HUDEP-2 (cell line): Measurements from ENCODE around the gene RPP30.

ENCODE experiments used
- DNase-seq, 76 experiments: peaks; one replicate each; lab custom pipeline; 2025; ENCODE audit not compliant: unreplicated experiment in 76 of 76; lab: John Stamatoyannopoulos, UW

RPP30 gene

DNA sequence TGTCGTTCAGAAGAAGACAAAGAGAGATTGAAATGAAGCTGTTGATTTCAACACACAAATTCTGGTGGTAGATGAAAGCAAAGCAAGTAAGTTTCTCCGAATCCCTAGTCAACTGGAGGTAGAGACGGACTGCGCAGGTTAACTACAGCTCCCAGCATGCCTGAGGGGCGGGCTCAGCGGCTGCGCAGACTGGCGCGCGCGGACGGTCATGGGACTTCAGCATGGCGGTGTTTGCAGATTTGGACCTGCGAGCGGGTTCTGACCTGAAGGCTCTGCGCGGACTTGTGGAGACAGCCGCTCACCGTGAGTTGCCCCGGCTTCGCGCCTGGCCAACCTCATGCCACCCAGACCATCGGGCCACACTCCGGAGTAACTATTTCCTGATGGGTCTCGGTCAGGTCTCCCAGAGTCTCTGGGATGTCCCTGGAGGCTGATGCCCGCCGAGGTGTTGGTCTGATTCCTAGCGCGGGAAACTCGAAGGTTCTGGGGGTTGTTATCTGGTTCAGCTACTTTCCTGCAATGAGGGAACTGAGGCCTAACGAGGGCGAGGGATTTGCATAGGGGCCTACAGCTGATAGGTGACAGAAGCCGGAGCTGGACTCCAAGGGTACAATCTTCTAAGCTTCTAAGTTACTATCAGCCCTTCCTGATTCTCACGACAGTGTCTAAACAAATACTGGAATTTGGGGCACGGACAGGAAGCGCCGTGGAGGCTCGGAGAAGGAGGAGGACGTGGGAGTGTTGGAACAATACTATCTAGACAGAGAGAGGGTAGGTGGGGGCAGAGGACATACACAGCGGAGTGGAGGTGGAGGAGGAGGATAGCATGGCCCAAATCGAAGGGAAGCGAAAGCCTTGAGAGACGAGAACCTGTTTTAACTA is at the start of gene RPP30:
TSS of gene RPP30 (plus strand) at position 209 of the 882 bp plus-strand sequence. CDS start at position 222, 13 bp downstream.
- peak in 75 of 76 experiments; percentile 11 to 81 (median 60) for DNase-seq

DNA sequence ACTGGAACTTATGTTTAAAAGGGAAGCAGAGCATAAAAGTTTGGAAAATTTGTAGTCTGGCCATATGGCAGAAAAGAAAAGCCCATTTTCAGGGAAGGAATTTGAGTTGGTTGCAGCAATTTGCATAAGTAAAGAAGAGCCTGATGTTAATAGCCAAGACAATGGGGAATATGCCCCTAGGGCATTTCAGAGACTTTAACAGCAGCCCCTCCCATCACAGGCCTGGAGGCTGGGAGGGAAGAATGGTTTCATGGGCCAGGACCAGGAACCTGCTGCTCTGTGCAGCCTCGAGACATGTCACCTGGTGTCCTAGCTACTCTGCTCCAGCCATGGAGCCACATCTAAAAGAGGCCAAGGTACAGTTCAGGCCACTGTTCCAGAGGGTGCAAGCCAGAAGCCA is 49.3 kb upstream of the RPP30 start:
- DNase-seq, result no peak

DNA sequence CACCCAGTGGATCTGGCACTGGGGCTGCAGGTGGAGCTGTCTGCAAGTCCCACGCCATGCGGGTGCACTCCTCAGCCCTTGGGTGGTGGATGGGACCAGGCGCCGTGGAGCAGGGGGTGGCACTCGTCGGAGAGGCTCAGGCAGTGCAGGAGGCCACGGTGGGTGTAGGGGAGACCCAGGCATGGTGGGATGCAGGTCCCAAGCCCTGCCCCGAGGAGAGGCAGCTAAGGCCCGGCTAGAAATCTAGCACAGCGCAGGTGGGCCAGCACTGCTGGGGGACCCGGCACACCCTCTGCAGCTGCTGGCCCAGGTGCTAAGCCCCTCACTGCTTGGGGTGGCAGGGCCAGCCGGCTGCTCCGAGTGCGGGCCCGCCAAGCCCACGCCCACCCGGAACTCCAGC is 39.7 kb upstream of the RPP30 start:
- DNase-seq, result no peak

DNA sequence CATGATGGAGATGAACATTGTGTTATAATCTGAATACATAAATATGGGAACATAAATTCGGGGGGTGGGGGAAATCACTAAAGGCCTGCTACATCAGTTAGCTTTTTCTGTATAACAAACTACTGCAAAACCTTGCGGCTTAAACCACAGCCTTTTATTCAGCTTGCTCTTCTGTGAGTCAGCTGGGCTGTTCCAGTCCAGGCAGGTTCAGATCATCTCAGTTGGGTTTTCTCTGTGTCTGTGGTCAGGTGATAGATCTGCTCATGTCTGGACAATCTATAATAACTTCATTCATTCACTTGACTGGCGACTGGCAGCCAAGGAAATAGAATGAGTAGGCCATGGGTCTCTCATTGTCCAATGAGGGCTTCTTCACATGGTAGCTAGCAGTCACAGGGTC is 37.4 kb upstream of the RPP30 start:
- no peak for DNase-seq

DNA sequence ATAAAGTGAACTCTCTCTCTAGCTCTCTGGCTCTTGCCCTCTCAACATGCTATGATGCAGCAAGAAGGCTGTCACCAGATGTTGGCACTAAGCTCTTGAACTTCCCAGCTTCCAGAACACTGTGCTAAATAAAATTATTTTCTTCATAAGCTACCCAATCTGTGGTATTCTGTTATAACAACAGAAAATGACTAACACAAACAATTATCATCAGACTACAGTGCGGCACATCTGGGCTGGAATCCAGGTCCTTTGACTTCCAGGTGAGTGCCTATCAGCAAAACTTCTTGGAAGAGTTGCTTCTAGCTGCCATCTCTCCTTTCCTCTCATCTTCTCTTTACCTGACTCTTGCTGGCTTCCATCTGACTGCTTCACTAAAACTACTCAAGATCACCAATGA is 34.3 kb upstream of the RPP30 start:
- no peak for DNase-seq

DNA sequence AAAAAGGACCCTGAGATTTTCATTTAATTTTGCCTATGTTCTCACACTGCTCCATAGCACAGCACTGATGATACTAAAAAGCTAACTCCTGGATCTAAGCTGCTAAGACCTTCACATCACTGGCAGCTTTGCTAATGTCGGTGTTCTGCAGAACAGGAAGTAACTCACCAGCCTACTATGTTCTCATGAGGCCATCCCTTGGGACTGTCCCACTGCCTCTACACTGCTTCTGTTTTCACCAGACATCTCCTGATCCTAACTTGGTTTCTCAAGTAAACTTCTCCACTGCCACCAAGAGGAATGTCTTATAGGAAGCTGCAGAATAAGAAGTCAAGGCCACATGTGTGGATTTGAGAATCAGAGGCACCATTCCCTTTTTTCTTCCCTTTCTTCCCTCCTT is 29.0 kb upstream of the RPP30 start:
- no peak for DNase-seq

DNA sequence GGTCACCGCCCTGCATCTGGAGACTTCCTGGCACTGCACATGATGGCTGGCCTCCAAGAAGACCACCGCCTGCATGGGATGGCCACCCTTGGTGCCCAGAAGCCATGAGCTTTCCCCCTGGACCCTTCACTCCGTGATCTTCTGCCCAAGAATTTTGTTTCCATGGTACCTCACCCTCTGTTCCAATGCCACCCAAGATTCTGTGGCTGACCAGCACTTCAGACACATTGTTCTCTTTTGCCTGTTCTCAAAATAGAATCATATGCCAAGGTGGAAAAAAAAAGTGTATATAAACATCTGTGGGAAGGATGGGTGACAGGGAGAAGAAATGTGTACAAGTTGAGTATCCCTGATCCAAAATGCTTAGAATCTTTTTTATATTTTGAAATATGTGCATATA is 26.0 kb upstream of the RPP30 start:
- DNase-seq, result no peak

DNA sequence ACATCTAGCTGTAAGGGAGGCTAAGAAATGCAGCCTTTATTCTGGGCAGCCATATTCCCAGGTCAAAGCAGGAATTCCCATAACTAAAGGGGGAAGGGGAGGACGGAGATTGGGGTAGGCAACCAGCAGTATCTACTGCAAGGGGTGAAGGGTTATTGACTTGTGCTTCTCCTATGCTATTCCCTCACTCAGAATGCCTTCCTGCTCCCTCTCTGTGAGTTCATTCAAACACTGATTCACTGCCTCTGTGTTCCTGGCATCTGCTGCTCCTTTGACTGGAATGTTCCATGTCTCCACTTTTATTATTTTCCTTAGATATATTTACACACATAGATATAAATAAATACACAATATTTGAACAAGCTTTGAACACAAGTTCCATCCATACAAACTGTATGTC is 25.0 kb upstream of the RPP30 start:
- DNase-seq, result no peak

DNA sequence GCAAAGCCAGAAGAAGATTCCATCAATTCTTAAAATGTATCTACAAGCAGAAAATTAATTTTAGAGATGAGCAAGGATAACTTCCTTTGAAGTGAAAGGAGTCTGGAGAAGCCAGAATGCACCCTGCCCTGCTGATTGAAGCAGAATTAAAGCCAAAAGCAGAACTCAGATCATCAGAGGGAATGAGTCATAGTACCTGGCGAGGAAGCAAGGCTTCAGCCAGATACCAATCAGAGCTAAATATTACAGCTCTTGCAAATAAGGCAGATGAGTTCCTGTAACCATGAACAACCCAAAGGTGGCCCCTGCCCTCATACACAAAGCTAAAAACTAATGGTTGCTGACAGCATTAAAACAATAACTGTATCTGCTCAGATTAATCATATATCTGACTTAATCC is 24.3 kb upstream of the RPP30 start:
- peak in 3 of 76 experiments; percentile 1 to 7 (median 5) for DNase-seq

DNA sequence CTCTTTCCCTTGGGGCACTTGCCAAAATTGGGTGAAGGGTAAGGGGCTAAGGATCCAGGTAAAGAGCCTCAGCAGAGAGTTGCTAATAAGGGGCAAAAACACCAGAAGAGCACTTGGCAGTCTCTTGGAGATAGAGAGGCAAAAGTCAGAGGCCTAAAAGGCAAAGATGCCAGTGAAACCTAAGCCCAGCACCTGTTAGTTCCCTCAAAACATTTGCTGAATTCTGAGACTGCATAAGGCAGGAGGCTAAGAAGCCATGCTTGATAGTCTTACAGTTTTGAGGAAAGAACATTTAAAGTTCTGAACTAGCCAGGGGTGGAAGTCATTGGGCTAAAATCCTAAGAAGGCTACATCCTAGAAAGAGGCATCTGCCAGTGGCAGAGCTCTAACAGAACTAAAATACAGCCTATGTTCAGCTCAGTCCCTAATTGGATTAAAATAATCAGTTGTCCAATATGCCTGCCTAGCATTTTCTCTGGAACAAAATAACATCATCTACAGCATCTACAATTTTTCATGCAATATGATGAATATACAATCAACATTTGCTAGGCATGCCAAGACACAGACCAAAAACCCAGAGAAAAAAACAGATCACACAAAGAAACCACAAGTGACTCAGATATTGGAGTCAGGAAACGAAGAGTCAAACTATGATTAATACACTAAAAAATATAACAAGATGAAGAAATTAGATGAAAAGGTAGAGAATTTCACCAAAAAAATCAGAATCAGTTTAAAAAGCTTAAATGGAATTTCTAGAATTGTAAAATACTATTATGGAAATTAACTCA is 21.6 kb upstream of the RPP30 start:
- DNase-seq, result no peak

DNA sequence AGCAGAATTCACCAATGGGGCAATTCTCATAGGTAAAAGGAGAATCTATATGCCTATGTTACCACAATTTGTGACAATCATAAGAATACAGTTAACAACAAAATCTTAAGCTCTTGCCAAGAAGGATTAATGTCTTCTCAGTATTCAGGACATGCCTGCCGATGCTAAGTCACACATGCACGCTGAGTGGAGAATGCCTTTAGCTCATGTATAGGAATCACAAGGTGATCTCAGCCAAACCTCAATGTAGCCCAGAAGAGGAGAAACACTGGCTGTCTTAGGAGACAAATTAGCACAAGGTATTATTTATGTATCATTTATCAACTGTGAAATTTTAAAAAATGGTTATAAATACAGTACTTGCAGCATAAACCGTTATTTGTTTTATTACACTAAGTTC is 16.6 kb upstream of the RPP30 start:
- no peak for DNase-seq

DNA sequence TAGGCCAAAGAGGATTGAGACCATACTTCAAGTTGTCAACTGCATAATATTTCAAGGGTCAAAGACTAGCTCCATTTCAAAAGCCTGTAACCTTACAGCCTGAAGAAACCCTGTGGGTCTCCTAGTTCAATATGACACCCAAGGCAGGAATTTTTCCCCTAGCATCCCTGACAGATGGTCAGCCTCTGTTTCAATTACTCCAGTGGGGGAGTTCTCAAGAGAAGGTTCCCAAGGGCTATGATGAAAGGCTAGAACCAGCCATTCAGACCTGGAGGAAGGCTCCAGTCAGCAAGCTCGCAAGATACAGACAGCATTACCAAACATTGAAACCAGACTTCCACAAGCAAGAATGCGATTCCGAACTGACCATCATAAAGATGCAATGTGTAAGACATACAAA is 15.5 kb upstream of the RPP30 start:
- no peak for DNase-seq

DNA sequence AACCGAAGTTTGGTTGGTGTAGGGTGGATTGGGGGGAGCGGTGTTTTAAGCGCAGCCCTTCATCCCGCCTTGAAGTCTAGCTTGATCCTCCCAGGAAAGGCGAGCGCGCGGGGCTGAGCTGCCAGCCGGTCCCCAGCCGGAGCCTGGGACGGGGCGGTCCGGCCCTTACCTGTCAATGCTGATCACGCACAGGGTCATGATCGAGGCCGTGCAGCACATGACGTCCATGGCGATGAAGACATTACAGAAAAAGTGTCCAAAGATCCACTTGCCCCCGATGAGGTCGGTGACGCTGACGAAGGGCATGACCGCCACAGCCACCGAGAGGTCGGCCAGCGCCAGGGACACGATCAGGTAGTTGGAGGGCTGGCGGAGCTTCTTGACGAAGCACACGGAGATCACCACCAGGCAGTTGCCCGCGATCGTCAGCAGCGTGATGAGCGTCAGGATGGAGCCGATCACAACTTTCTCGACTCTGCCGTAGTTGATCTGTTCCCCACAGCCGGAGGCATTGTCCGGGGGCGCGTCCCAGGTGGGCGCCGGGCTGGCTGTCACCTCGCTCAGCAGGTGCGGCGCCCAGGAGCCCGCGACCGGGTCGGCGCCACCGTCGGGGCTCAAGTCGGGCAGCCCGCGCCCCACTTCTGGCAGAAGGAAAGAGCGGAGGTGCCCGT is 14.7 kb upstream of the RPP30 start:
- DNase-seq, result no peak

DNA sequence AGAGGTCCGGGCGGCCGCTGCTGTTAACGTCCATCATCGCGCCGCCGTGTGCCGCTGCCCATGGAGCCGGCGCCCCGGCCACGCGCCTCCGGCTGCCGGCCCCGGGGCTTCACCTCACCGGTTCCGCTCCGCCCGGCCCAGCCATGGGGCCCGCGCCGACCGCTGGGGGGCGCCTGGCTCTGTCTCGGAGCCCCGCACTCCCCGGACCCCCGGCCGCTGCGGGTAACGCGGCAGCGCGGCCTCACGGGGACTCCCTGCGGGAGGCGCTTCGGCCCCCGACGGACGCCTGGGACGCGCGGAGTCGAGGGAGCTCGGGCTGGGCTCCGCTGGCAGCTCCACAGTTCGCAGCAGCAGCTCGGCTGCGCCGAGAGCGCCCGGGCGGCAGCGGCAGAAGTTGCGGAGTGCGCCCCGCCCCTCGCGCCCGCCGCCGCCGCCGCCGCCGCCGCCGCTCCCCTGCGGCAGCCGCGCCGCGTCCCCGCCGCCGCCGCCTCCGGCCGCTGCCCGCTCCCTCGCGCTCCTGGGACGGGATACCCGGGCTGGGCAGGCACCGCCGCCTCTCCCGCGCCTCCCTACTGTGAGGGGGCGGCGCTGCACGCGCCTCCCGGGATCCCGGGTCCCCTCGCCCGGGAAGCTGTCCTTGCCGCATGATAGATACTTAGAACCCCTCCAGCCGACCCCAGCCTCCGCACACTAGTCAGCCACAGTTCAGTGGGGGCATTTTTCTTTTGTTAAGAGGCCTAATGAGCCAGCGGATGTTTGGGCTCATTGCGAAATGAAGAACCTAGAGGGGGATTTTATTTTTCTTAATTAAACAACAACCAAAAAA is 13.9 kb upstream of the RPP30 start, which contains the start of gene HTR7:
TSS of gene HTR7 (minus strand) at position 405 of the 826 bp plus-strand sequence. CDS start at position 37, 368 bp downstream.
- peak in 12 of 76 experiments; percentile 1 to 19 (median 8) for DNase-seq

DNA sequence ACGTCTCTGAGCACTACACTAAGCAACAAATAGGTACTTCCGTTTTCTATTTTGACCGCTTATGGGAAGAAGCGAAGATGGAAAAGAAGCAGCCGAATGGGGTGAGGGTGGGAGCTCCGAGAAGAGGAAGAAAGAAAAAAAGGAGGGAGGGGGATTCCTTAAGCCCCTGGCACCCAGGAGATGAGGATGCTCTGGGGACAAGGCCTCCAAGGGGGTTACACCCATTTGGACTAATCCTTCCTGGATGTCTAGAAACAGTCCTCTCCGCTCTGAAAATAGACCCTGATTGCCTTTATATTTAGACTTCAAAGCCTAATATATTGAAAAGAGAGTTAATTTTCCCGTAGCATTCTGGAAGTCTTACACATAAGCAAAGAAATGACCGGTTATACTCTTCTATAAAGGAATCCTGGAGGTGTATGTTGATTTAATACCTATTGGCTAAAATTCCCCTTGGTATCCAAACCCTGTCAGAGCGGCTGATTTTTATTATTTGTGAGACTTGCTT is 13.3 kb upstream of the RPP30 start:
- no peak for DNase-seq

DNA sequence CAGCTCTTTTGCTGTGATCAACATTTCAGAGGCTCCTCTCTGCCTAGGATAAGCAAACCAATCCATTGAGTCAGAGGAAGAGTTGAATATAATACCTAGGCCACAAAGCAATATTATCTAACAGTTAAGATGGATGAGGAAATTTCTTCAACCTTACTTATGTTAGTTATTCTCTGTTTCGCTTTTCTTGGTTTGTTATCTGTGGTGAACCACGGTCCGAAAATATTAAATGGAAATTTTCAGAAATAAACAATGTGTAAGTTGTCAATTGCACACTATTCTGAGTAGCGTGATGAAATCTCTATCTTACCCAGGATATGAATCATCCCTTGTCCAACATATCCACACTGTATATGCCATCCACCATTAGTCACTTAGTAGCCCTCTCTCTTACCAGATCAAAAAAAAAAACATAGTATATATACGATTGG is 12.4 kb upstream of the RPP30 start:
- no peak for DNase-seq

DNA sequence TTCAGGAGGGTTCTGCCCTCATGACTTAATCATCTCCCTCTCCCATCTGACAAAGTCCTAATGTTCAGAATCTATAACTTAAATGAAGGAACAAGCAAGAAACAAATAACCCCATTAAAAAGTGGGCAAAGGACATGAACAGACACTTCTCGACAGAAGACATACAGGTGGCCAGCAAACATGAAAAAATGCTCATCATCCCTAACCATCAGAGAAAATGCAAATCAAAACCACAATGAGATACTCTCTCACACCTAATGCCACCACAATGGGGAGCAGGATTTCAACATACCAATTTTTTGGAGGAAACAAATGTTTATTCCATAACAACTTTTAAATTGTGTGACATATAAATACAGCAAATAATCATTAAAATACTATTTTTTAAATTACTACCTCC is 11.0 kb upstream of the RPP30 start:
- no peak for DNase-seq

DNA sequence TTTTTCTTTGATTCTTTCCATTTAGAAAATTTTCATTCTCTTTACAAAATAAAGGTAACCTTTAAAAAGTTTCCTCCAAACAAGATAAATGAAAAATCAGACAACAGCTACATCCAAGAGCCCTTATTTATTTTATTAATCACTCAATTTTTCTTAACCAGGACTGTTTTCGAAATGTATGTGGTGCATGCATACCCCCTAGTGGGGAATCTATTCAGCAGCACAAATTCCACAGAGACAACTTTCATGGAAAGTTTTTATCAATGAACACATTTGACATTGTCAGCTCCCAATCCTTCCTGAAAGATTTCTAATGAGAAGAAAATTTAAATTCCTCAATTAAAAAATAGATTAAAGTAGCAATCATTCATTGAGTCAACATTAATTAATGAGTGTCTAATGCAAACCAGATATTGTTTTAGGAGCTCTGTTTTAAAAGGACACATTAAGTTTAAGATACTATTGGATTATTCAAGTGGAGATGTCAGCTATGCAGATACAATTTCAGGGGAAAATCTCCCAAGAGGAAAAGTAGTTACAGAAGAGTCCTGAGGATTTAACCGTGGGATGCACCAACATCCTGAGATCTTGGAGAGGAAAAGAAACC is 8.8 kb upstream of the RPP30 start:
- peak in 7 of 76 experiments; percentile 3 to 15 (median 7) for DNase-seq

DNA sequence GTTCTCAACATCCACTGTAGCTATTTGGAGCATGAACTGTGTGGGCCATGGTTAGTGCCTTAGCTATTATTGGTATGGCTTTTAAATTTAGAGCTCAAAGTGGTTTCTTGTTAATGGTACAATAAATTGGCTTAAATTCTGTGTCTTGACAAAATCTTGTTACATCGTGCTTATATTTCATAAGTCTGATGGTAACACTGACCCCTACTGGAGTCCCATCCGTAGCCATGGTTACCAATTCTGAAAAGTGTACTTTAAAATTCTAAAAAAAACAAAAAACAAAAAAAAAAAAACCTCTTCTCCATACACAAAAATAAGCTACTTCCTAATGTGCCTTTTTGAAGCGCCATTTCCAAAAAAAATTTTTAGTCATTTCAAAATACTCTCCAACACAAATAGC is 6.4 kb upstream of the RPP30 start:
- peak in 2 of 76 experiments; percentile 4 to 5 for DNase-seq
